Spleen (tissue), 7 donors: Measurements from ENCODE around the gene IGF1R.

ENCODE experiments used
- CTCF ChIP-seq, 11 experiments: fragments of 200-600 bp in 7 of 11; fragments of 450-650 bp in 4 of 11; sonication (generic) in 4 of 11; IDR thresholded peaks in 8 of 11; conservative IDR thresholded peaks in 3 of 11; 1 replicate in 7 of 11; 2 replicates in 4 of 11; pipeline versions ENCODE4 v1.4.0 to v1.8.0; 2016 to 2021; ENCODE audit warnings: antibody characterized with exemption in 11 of 11, inconsistent platforms in 4 of 11, mild to moderate bottlenecking in 1 of 11
- POLR2A ChIP-seq, 3 donors: fragments of 450-650 bp; IDR thresholded peaks; one replicate each; pipeline ENCODE4 v1.5.1; 2017; ENCODE audit warnings: antibody characterized with exemption in 3 of 3, mild to moderate bottlenecking in 1 of 3
- donor health status: DM: no; HTN: no; CAD: no; lungs with moderate emphysema.
- donor health status: DM: no; HTN: no; CAD: no.
- donor health status: DM: no; HTN: no; CAD: no.

- no peak for TF ChIP-seq CTCF (IDR thresholded peaks at IDR 0.05 in 8 of 11, conservative IDR thresholded peaks at IDR 0.05 in 3 of 11)
- no peak for TF ChIP-seq POLR2A (IDR thresholded peaks at IDR 0.05)
Measured at GRCh38 chr15:98678484-98678883, 30.1 kb downstream of the IGF1R start.
